ENCODE results near the gene MEAK7.

- no peak for TF ChIP-seq CTCF (IDR thresholded peaks at IDR 0.05)
- no peak for TF ChIP-seq POLR2A (IDR thresholded peaks at IDR 0.05)
These were observed 6.8 kb downstream of the MEAK7 start for GRCh38 chr16:84497418-84498222.

Measured in sigmoid colon (tissue), 3 donors.